GM20000 (cell line): ENCODE measurements around the gene NTHL1.

Experiments
- DNase-seq: peaks from one replicate; pipeline ENCODE4 v3.0.0; 2012; ENCODE audit warnings: low spot score
- TF ChIP-seq, protein P1 (sequence below): IDR thresholded peaks from 2 replicates; pipeline ENCODE4 v1.5.1; 2012; ENCODE audit warnings: mild to moderate bottlenecking, control low read depth; ENCODE audit errors: extremely low read depth, missing control alignments

NTHL1 gene

GRCh38 chr16:2087748-2088631 lies 40.4 kb upstream of the NTHL1 start:
- no peak for DNase-seq
- TF ChIP-seq, protein P1, sequence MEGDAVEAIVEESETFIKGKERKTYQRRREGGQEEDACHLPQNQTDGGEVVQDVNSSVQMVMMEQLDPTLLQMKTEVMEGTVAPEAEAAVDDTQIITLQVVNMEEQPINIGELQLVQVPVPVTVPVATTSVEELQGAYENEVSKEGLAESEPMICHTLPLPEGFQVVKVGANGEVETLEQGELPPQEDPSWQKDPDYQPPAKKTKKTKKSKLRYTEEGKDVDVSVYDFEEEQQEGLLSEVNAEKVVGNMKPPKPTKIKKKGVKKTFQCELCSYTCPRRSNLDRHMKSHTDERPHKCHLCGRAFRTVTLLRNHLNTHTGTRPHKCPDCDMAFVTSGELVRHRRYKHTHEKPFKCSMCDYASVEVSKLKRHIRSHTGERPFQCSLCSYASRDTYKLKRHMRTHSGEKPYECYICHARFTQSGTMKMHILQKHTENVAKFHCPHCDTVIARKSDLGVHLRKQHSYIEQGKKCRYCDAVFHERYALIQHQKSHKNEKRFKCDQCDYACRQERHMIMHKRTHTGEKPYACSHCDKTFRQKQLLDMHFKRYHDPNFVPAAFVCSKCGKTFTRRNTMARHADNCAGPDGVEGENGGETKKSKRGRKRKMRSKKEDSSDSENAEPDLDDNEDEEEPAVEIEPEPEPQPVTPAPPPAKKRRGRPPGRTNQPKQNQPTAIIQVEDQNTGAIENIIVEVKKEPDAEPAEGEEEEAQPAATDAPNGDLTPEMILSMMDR: no peak

DNA sequence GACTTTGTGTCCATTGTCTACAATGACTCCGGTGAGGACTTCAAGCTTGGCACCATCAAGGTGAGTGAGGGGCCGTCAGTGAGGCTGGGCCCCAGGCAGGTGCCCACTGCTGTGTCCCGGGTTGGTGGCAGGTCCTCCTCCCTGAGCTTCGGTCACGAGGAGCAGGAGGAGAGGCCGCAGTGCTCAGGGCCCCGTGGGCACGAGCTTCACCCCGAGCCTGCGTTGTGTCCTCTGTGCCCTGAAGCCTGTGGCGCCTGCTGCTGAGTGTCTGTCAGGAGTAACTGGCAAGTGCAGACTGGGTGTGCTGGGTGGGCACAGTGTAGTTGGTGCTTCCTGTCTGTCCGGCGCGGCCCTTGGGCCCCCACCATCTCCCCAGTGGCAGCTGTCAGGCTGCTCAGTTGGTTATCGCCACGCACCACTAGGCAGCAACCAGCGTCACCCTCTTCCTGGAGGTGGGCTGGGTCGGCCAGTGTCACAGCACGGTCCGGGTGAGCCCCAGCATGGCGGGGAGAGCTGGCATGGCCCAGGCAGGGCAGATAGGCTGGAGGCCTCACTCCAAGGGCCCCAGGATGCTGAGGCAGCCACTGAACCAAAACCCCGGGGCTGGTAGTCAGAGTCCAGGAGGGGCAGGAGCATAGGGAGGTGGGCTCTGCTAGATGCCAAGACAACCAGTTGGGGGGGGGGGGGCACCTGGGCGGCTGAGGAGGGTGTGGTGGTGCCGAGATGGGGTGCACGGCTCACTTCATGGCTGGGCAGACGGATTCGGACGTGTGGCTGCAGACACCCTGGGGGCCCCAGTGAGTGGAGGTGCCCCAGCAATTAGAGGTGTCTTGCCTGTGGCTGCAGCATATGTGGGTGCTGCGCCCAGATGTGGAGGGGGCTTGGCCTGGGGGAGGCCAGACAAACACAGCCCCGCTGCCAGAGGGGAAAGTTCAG lies 39.4 kb upstream of the NTHL1 start:
- TF ChIP-seq, protein P1: no peak
- DNase-seq: no peak

DNA sequence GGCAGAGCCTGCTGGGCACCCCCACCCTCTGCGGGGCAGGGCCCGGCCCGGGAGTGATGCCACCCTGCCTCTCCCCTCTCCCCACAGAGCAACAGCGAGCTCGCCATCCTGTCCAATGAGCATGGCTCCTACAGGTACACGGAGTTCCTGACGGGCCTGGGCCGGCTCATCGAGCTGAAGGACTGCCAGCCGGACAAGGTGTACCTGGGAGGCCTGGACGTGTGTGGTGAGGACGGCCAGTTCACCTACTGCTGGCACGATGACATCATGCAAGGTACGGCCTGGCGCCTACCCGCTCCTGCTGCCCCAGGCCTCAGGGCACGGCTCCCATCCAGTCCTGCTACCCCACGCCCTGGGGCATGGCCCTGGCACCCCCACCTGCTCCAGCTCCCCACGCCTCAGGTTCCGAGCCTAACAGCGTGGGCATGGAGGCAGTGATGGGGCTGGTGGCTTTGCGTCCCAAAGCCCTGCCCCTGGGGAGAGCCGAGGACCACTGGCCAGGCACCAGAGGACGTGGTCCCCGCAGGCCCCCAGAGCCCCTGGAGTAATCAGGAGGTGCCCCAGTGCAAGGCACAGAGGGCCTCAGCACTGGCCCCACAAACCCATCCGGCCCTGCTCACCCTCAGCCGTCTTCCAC lies 38.6 kb upstream of the NTHL1 start:
- DNase-seq: no peak
- TF ChIP-seq, protein P1: no peak

DNA sequence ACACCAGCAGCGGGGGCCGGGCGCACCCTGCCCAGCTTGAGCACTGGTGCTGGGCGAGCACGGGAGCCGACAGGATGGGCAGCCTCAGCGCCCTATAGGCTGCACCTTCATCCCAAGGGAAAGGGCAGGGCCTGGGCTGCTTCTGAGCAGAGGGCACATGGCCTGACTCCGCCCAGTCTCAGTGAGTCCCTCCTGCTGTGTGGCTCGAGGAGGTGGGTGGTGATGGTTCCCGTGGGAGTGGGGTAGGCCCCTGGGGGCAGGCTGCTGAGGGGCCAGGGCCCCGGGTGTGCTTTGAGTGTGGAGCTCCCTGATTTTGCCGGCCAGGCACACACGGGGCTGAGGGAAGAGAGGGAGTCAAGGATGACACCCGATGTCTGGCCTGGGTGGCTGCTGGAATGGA lies 38.0 kb upstream of the NTHL1 start:
- DNase-seq: no peak

GRCh38 chr16:2084895-2085625 lies 37.4 kb upstream of the NTHL1 start:
- DNase-seq: no peak

More for the DNA sequence above, 38.0 kb upstream of the NTHL1 start:
- TF ChIP-seq, protein P1: no peak

More at GRCh38 chr16:2084895-2085625, 37.4 kb upstream of the NTHL1 start:
- TF ChIP-seq, protein P1: no peak
